OCI-LY3 (cell line): ENCODE measurements around the gene CYP2J2.
"Not testable (repeated sequence)": the region's sequence is repeated elsewhere in the genome, so short reads cannot be mapped to it uniquely, and the experiment has no call there.

Source experiments
- H2AFZ ChIP-seq: fragments of 200-600, 300-600 bp; shearing (Covaris generic); 2 replicates; pipeline ENCODE4 v1.6.0; 2014; ENCODE audit warnings: antibody characterized with exemption, low read depth, low read length
- H3K27ac ChIP-seq: fragments of 200-600, 300-600 bp; sonication (generic); 2 replicates; pipeline ENCODE4 v1.5.1; 2014; ENCODE audit warnings: mild to moderate bottlenecking, low read length, moderate library complexity, mixed read lengths
- H3K27me3 ChIP-seq: fragments of 200-600, 300-600 bp; sonication (generic); 2 replicates; pipeline ENCODE4 v1.6.1; 2014; ENCODE audit warnings: low read depth, low read length, mixed read lengths
- H3K36me3 ChIP-seq: fragments of 200-600, 300-600 bp; sonication (generic); replicated peaks from 2 replicates; pipeline ENCODE3; 2014; ENCODE audit warnings: low read depth, low read length, mixed read lengths
- H3K4me1 ChIP-seq: fragments of 300-600, 200-600 bp; sonication (generic); 2 replicates; pipeline ENCODE4 v1.6.1; 2014; ENCODE audit warnings: low read length, mixed read lengths
- H3K4me2 ChIP-seq: fragments of 200-600, 300-600 bp; sonication (generic); 2 replicates; pipeline ENCODE4 v1.6.1; 2014; ENCODE audit warnings: low read length, mixed read lengths
- H3K4me3 ChIP-seq: fragments of 300-600, 200-600 bp; sonication (generic); 2 replicates; pipeline ENCODE4 v1.5.1; 2014; ENCODE audit warnings: antibody characterized with exemption, mild to moderate bottlenecking, low read length, moderate library complexity
- H3K79me2 ChIP-seq: fragments of 300-600, 200-600 bp; shearing (Covaris generic); 2 replicates; pipeline ENCODE4 v1.6.1; 2014; ENCODE audit warnings: mild to moderate bottlenecking, low read length, mixed read lengths
- H3K9ac ChIP-seq: fragments of 300-600, 200-600 bp; shearing (Covaris generic); 2 replicates; pipeline ENCODE4 v1.6.0; 2014; ENCODE audit warnings: mild to moderate bottlenecking, low read length, moderate library complexity
- H3K9me3 ChIP-seq: fragments of 200-600, 300-600 bp; shearing (Covaris generic); 2 replicates; pipeline ENCODE4 v1.6.1; 2014; ENCODE audit warnings: low read length, mixed read lengths; ENCODE audit not compliant: insufficient read depth
- H4K20me1 ChIP-seq: fragments of 200-600, 300-600 bp; sonication (generic); 2 replicates; pipeline ENCODE4 v1.6.1; 2016; ENCODE audit warnings: low read length, mixed read lengths; ENCODE audit not compliant: insufficient read depth
- CTCF ChIP-seq: fragments of 200-600, 300-600 bp; sonication (generic); IDR thresholded peaks from 2 replicates; pipeline ENCODE4 v1.5.1; 2014; ENCODE audit warnings: antibody characterized with exemption, low read length, low read depth
- EZH2phosphoT487 ChIP-seq: fragments of 200-600 bp; shearing (Covaris generic); IDR thresholded peaks from 2 replicates; pipeline ENCODE4 v1.6.1; 2018; ENCODE audit warnings: antibody characterized with exemption, mixed run types, low read depth

The CYP2J2 gene

GRCh38 chr1:59917026-59917784 is 9.4 kb downstream of the CYP2J2 start:
- H3K79me2 ChIP-seq, result no peaks in the 10 kb centered on the region
- H2AFZ ChIP-seq, result no peak overlapping the region
- no peaks in the 10 kb centered on the region for H3K4me1 ChIP-seq

GRCh38 chr1:59915516-59915915 is 11.1 kb downstream of the CYP2J2 start:
- H3K4me3 ChIP-seq, result no peak overlapping the region
- no peaks in the 10 kb centered on the region for H3K27me3 ChIP-seq
- H3K27ac ChIP-seq, result no peak overlapping the region
- H3K4me1 ChIP-seq, result no peaks in the 10 kb centered on the region
- no peak overlapping the region for H3K9ac ChIP-seq
- H2AFZ ChIP-seq, result no peak overlapping the region
- H3K9me3 ChIP-seq, result no peaks in the 10 kb centered on the region
- no peaks in the 10 kb centered on the region for H3K36me3 ChIP-seq
- no peak for TF ChIP-seq CTCF
- no peaks in the 10 kb centered on the region for H3K79me2 ChIP-seq
- H4K20me1 ChIP-seq, result no peaks in the 10 kb centered on the region
- H3K4me2 ChIP-seq, result no peak overlapping the region

More at GRCh38 chr1:59917026-59917784, 9.4 kb downstream of the CYP2J2 start:
- no peaks in the 10 kb centered on the region for H3K36me3 ChIP-seq
- no peak overlapping the region for H3K4me3 ChIP-seq
- no peak overlapping the region for H3K9ac ChIP-seq
- H4K20me1 ChIP-seq, result no peaks in the 10 kb centered on the region
- no peak overlapping the region for H3K4me2 ChIP-seq
- H3K27me3 ChIP-seq, result no peaks in the 10 kb centered on the region
- no peak overlapping the region for H3K27ac ChIP-seq
- no peak for TF ChIP-seq CTCF
- no peaks in the 10 kb centered on the region for H3K9me3 ChIP-seq

GRCh38 chr1:59914791-59915286 is 11.7 kb downstream of the CYP2J2 start:
- not testable (repeated sequence) for H3K27me3 ChIP-seq, H3K4me3 ChIP-seq, H2AFZ ChIP-seq, H3K9me3 ChIP-seq, H3K27ac ChIP-seq, H3K79me2 ChIP-seq, H3K9ac ChIP-seq, H3K4me1 ChIP-seq, H3K36me3 ChIP-seq, H4K20me1 ChIP-seq, H3K4me2 ChIP-seq

GRCh38 chr1:59908682-59909081 is 17.9 kb downstream of the CYP2J2 start:
- no peak overlapping the region for H3K9ac ChIP-seq
- H3K27me3 ChIP-seq, result no peaks in the 10 kb centered on the region
- H2AFZ ChIP-seq, result no peak overlapping the region
- H3K4me3 ChIP-seq, result no peak overlapping the region
- no peaks in the 10 kb centered on the region for H3K9me3 ChIP-seq
- no peak overlapping the region for H3K27ac ChIP-seq
- H3K36me3 ChIP-seq, result no peaks in the 10 kb centered on the region
- TF ChIP-seq EZH2phosphoT487, result no peak
- TF ChIP-seq CTCF, result no peak
- H3K4me1 ChIP-seq, result no peaks in the 10 kb centered on the region
- no peaks in the 10 kb centered on the region for H3K79me2 ChIP-seq
- H4K20me1 ChIP-seq, result no peaks in the 10 kb centered on the region
- H3K4me2 ChIP-seq, result no peak overlapping the region
